ACHN (cell line): Measurements from ENCODE around the gene GALK2.
"Not testable (repeated sequence)": the region's sequence is repeated elsewhere in the genome, so short reads cannot be mapped to it uniquely, and the experiment has no call there.

ENCODE experiments used
- DNase-seq: peaks from one replicate; pipeline ENCODE4 v3.0.0-alpha.2; 2015
- in situ Hi-C: cut with HindIII; loops from 2 replicates; pipeline ENCODE4 v1.10.0; 2017; ENCODE audit warnings: low sequenced_read_pairs, low pct_ligation_motif_present, low pct_unique_long_range_greater_than_20kb

Gene GALK2

DNA sequence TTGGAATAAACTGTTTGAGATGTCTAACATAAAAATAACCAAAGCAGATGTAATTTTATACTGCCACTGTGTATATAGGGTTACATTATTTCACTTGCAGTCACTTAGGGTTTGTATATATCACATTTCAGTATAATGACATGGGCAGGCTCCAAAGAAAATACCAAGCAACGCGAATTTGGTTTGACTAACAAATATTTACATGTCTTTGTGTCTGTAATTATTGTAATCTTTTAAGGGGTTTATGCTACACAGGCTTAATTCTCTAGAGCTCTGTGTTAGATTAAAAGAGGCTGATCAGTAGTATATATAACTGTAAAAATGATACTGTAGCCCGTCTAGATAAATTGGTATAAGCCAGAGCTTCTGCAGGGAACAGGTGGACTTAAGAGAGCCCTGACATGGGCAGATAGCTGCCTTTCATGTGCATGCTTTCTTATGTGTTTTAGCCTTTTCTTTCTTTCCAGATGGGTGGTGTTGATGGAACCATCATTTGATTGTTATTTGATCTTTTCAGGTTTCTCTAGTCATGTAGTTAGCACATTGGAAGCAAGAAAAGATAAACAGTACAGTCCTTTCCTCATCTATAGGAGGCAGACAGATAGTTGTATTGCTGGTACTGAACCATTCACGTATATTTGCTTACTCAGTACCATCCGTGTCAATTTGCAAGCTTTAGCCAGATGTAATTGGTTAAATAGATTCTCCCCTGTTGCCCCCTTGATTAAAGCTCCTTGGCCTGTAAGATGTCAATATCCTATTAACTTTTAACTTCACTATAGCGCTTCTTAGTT lies 86.1 kb downstream of the GALK2 start:
- DNase-seq, result no peak
- in situ Hi-C loops, result no loop called here

DNA sequence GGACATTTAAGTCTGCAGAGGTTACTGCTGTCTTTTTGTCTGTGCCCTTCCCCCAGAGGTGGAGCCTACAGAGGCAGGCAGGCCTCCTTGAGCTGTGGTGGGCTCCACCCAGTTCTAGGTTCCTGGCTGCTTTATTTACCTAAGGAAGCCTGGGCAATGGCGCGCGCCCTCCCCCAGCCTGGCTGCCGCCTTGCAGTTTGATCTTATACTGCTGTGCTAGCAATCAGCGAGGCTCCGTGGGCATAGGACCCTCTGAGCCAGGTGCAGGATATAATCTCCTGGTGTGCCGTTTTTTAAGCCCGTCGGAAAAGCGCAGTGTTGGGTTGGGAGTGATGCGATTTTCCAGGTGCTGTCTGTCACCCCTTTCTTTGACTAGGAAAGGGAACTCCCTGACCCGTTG lies 95.1 kb downstream of the GALK2 start:
- DNase-seq, in situ Hi-C loops: not testable (repeated sequence)

DNA sequence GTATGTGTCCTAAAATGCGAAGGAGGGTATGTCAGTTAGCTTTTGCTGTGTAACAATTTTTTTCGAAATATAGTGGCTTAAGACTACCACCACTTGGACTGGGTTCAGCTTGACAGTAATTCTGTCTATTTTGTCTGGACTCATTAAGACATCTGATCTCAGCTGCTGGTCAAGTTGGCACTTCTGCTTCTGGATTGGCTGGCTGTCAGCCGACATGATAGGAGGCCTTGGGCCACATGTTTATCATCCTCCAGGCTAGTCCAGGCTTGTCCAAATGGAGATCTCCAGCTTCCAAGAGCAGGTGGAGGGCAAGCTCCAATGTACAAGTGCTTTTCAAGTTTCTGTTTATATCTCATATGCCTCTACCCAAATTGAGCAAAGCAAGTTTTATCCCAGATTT lies 95.9 kb downstream of the GALK2 start:
- DNase-seq, result no peak
- in situ Hi-C loops, result no loop called here

DNA sequence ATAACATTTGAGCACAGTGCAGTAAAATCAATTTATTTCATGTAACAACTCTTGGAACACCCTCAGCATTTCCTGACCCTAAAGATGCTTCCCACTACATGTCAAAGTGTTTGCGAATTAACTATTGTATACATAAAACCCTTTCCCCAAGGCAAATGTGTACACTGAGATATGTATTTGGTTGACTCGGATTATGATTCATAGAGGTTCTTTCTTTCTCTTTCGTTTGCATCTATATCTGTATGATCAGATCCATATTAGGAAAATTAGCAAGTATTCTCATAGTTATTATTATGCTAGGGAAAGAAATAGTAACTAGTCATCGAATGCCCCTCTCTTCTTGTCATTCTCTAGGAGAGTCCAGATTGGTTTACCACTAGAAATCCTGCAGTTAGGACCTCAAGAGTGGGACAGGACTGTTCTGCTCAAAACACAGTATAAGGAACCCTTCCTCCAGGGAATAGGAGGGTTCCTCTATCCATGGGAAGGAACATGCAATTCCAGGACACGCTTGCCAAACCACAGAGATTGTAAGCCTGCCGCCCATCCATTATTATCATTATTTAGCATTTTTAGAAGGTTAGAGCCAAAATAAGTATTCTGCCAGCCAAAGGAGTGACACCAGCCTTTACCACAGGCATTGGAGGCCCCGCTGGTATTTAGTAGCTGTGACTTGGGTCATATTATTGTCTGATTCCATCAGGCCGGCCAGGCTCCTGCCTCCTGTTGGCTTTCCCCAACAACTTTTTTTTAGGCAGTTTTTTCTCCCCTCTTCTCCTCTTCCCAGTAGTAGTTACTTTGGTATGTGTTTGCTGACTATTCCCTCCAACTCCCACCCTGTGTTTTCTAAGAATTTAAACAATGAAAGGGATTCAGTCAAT lies 100.7 kb downstream of the GALK2 start:
- in situ Hi-C loops, result no loop called here
- DNase-seq, result no peak

DNA sequence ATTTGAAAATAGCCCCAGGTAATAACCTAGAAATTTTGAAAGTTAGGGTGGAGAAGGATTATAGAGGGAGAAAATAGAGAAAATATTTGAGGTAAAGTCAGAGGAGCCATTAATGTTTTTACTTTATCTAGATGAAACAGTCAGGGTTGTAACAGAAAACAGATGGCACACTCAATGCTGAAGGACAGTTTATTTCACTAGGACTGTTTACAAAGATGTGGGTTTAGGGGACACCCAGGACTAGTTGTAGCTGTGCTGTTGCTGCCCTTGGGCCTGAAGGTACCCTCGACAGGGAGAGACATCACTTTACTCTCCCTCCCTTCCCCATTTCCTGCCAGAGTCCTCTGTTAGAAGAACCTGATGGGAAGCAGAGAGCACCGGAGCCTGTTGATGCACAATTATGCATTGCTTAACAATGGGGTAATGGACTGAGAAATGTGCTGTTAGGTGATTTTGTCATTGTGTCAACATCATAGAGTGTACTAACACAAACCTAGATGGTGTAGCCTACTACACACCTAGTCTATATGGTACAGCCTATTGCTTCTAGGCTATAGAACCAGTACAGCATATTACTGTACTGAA lies 103.8 kb downstream of the GALK2 start:
- no peak for DNase-seq
- in situ Hi-C loops, result no loop called here

DNA sequence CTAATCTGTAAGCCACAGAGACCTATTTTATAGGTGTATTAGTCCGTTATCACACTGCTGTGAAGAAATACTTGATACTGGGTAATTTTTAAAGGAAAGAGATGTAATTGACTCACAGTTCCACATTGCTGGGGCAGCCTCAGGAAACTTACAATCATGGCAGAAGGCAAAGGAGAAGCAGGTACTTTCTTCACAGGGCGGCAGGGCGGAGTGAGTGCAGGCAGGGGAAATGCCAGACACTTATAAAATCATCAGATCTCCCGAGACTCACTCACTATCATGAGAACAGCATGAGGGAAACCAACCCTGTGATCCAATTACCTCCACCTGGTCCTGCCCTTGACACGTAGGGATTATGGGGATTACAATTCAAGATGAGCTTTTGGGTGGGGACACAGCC lies 108.7 kb downstream of the GALK2 start:
- DNase-seq, result no peak
- in situ Hi-C loops, result no loop called here

DNA sequence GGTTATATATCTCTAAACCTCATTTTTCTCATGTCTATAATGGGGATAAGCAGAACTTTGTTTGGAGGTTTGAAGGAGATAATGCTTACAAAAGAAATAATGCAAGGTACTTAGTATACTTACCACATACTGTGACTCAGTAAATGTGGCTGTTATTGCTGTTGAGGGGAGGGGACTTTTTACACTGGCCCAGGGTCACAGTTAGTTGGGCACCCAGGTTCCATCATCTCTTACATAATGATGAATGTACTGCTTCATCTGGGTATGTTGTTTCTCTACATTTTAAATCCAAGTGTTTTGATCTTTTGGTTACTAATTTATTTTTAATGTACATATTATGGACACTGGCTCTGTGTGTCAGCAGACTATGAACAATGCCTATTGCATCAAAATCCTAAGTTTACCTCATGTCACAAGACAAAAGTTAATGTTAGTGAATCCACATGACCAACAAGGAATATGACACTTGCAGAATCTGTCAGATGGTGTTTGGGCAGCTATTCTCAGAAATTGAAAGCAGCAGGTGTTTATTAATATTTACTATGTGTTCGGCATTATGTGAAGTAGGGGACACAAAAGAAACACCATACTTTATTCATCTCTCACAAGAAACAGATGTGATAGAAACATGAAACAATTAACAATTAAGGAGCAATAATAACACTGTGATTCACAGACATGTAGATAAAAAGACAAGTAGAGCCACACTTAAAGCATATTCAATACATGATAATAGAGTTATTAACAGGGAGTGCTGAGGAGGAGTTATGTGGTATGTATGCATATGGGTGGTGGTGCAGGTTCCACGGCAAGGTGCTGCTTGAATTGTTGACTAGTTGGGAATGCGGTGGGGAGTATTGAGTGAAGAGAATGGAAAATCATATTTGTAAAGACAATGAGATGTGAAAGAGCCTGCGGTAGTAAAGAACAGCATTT lies 109.7 kb downstream of the GALK2 start:
- in situ Hi-C loops, result no loop called here
- no peak for DNase-seq

DNA sequence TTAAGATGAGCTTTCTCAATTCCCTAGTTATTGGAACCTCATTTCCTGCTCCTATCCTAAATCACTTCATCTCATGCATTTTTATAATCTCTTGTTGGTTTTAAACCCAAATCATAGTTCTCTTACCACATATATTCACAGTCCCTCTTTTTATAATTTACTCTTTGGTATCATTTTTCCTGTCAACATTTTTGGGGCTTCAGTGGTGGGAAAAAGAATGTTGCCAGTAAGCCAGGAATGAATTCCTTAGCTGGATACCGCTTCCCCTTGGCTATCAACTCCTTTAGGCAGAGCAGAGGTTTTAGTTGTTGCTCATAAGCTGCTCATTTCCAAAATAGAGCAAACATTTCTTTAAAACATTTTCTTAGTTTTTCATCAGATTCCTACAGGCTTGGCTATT lies 112.3 kb downstream of the GALK2 start:
- no peak for DNase-seq
- in situ Hi-C loops, result no loop called here

DNA sequence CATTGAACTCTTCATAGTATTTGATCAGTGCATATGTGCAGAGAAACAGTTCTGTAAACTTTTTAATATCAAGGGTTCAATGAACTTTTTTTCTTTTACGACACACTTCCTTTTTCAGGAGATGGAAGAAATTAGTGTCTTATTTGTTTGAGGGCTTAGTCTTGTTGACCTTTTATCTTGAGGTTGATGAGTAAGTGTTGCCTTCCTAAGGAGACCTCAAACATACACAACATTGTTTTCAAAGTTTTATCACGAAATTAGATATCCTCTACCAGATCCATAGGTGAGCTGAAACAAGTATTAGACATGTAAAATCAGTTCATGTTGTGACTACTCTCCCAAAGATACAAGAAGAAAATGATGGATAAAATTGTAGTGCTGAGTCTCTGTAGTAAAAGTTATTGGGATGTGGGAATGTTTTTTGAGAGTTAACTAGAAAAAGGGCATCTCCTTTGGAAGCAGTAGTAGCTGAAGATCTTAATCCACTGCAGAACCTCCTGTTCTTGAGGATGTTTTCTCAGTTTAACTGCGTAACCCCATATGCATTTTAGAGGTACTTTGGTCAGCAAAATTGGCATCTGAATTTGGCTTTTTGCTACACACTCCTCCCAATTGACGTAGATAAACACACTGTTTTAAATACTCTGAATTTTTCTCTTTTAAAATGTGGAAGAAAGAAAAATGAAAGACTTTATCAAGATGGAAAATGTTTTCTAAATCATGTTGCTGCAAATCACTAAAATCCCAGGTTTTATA lies 116.8 kb downstream of the GALK2 start:
- in situ Hi-C loops, result no loop called here

DNA sequence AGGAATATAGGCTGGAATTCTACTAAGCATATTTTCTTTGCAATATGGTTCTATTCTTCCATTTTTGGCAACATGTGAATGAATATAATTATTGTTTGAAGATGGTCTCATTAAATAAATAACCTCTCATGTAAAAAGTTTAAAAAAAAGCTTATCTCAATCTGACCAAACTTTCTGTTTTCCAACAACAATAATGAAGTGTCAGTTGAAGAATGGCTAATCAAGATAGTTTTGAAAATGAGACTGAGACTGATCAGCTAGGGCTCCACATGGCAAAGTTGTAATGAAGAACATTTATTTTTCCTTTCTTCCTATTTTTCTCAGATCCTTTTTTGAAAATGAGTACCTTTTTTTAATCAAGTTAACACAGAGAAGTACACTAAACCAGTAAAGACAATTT lies 117.4 kb downstream of the GALK2 start:
- in situ Hi-C loops, result no loop called here
- DNase-seq, result no peak

More for the DNA sequence above, 116.8 kb downstream of the GALK2 start:
- DNase-seq, result no peak

DNA sequence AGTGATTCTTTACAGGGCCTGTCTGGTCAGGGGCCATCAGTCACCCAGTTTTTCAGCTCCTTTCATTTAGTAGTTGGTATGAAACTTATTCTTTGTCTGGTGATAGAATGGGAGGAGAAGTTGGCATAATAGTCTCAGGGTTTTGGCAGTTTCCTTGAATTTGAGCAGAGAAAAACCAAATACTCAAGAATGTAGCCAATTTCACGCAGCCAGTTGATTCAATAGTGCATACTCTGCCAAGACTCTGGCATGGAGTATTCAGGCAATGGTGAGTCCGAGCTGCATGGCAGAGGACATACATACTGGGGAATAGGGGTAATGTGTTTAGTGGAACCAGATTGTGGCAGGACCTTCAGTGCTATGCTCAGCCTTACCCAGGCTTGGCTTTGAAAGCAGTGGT lies 118.3 kb downstream of the GALK2 start:
- in situ Hi-C loops, result no loop called here
- DNase-seq, result no peak

DNA sequence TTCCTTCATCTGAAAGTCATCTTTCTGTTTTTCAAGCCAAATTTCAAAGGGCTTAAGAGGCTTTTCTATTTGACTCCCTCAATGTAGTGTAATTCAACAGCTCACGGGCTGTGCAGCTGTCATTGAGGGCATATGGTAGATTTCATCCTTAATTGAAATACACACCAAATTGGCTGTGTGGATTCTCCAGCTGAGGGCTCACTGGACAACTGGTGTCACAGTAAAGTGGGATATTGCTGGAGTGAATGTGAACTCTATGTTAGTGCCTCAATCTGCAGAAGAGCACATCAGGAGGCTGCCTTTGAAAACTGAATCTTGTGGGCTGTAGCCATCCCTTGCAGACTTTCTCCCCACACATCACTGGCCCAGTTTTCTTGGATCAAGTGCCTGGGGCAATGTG lies 120.1 kb downstream of the GALK2 start:
- DNase-seq, result no peak
- in situ Hi-C loops, result no loop called here

DNA sequence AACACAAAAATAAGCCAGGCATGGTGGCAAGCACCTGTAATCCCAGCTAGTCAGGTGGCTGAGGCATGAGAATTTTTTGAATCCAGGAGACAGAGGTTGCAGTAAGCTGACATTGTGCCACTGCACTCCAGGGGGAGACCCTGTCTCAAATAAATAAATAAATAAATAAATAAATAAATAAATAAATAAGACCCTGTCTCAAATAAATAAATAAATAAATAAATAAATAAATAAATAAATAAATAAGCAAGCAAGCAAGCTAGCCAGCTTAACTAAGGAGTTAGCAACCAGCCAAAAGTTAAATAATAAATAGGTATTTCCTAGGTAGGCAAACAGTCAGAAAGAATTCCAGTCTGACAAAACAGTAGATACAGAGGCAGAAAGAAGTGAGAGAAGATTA lies 123.9 kb downstream of the GALK2 start:
- in situ Hi-C loops, result no loop called here
- DNase-seq, result no peak

DNA sequence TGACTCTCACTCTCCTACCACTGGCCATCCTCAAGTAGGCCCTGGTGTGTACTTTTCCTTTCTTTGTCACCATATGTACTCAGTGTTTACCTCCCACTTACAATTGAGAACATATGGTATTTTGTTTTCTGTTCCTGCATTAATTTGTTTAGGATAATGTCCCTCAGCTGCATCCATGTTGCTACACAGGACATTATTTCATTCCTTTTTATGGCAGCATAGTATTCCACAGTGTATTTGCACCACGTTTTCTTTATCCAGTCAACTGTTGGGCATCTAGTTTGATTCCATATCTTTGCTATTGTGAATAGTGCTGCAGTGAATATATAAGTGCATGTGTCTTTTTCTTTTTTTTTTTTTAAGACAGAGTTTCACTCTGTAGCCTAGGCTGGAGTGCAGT lies 126.2 kb downstream of the GALK2 start:
- in situ Hi-C loops, result no loop called here
- DNase-seq, result no peak

DNA sequence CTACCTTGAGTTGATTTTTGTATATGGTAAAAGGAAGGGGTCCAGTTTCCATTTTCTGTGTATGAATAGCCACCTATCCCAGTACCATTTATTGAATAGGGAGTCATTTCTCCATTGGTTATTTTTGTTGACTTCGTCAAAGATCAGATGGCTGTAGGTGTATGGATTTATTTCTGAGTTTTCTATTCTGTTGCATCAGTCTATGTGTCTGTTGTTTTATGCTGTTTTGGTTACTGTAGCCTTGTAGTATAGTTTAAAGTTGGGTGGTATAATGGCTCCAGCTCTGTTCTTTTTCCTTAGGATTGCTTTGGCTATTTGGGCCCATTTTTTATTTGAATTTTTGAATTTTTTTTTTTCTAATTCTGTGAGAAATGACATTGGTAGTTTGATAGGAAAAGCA lies 127.5 kb downstream of the GALK2 start:
- in situ Hi-C loops, result no loop called here
- DNase-seq, result no peak

DNA sequence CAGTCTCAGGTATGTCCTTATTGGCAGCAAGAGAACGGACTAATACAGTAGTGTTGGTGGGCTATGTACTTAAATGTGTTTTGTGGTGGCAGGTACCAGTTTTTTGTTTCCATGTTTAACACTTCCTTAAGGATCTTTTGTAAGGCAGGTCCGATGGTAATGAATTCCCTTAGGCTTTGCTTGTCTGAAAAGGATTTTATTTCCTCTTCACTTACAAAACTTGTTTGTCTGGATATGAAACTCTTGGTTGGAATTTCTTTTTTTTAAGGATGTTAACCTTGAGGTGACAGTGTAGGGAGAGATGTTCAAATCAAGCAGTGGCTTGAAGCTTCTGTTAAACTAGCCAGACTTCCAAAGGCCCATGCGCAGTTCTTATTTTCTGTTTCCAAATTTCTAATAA lies 130.8 kb downstream of the GALK2 start:
- in situ Hi-C loops, result no loop called here
- DNase-seq, result no peak

DNA sequence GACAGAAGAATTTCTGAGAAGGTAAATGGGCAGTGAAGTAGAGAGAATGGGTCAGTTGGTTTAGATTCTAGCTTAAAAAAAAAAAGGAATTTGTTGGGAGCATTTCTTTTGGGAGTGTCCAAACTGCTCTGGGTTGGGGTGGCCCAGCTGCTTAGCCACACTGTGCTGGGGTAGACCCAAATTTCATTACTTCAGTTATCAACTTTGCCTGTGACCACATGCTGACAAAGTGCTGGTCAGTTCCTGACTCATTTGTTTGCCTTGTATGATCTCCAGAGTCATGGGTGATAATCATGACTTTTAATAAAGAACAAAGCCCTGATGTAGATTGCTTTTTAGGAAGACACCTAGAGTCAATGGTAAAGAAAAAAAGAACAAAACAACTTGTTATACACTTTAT lies 131.5 kb downstream of the GALK2 start:
- in situ Hi-C loops, result no loop called here

DNA sequence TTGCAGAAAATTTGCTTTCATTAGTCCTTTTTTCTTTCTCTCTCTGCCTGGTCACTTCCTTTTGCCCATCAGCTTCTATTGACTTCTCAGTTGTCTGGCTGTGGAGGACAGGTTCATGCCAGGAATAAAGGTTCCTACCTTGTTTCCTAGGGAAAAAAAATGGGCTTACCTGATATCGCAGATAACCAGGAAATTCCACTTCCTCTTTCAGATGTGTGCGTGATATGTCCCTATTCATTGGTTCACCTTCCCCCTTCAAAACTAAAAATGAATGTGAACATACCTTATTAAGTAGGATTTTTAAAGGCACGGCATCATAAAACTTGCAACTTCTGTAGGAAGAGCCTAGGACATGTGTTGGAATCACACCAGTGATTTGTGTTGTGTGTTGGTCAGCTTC lies 133.0 kb downstream of the GALK2 start:
- in situ Hi-C loops, result no loop called here
- DNase-seq, result no peak

More for the DNA sequence above, 131.5 kb downstream of the GALK2 start:
- DNase-seq, result no peak
